Endothelial cell (in vitro differentiated cells): Measurements from ENCODE around the gene C19orf47. TPM values are rescaled to one million over a fixed set of nuclear protein-coding genes. Genes with fewer than 3 reads are reported as not detected.

ENCODE experiments used
- DNase-seq: peaks from one replicate; pipeline ENCODE4 v3.0.0; 2021; ENCODE audit warnings: low spot score
- H3K27ac Mint-ChIP-seq: one replicate; pipeline ENCODE4 v1.8.0; 2021; ENCODE audit warnings: mixed read lengths, inconsistent platforms; ENCODE audit not compliant: unreplicated experiment
- H3K27me3 Mint-ChIP-seq: one replicate; pipeline ENCODE4 v1.8.0; 2021; ENCODE audit warnings: mild to moderate bottlenecking, moderate library complexity, mixed read lengths, inconsistent platforms; ENCODE audit not compliant: unreplicated experiment
- H3K36me3 Mint-ChIP-seq: one replicate; pipeline ENCODE4 v1.8.0; 2021; ENCODE audit warnings: mild to moderate bottlenecking, low read depth, mixed read lengths, inconsistent platforms; ENCODE audit not compliant: unreplicated experiment
- H3K4me1 Mint-ChIP-seq: one replicate; pipeline ENCODE4 v1.8.0; 2021; ENCODE audit warnings: mild to moderate bottlenecking, mixed read lengths, inconsistent platforms; ENCODE audit not compliant: unreplicated experiment
- H3K4me3 Mint-ChIP-seq: one replicate; pipeline ENCODE4 v1.8.0; 2021; ENCODE audit warnings: mild to moderate bottlenecking, mixed read lengths, inconsistent platforms; ENCODE audit not compliant: unreplicated experiment
- H3K9me3 Mint-ChIP-seq: one replicate; pipeline ENCODE4 v1.8.0; 2021; ENCODE audit warnings: mixed read lengths, inconsistent platforms; ENCODE audit not compliant: unreplicated experiment
- total RNA-seq: library from RNA; stranded (reverse); fragmentation: NEBNext Ultra II Directional; extraction: Animal tissue kit (Norgen Biotek cat#: 25700); gene quantifications from one replicate; pipeline ENCODE4 v1.2.1, GENCODE V29; 2021; ENCODE audit not compliant: unreplicated experiment
- TF ChIP-seq, protein P1 (sequence below): fragments of 200-600 bp; sonication (generic); IDR thresholded peaks from one replicate; pipeline ENCODE4 v1.5.0; 2021; ENCODE audit warnings: antibody characterized with exemption; ENCODE audit not compliant: unreplicated experiment

Gene C19orf47
- total RNA-seq, 1 donor from 2014 or later, result 17.9 TPM

DNA sequence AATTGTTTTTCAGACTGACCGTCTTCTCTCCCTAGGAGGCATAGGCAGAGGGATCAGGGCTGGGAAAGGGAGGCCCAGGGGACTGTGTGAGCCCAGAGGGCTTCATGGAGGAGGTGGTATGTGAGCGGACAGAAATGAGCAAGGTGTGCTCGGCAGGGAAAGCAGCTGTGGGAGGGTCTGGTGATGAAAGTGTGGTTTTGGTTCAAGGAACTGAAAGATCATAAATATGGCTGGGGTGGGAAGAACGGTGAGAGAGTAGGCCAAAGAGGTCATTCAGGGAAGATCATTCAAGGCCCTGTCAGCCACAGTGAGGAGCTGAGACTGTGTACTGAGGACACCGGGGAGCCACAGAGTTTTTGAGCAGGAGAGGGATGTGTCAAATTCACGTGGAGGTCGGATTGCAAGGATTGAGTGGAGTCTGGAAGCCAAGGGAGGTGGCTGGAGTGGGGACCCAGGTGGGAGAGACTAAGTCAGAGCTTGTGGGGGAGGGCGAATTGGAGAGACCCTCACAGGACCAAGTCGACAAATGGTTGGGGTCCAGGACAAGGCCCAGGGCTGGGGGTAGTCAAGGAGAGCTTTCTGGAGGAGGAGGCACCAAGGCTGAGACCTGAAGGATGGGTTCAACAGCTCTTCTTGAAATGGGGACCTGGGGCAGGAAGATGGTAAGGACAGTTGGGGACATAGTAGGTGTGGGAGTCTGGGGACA is 7.9 kb upstream of the C19orf47 start:
- peaks cover 2% of the 10 kb centered on the region for H3K27me3 Mint-ChIP-seq
- H3K4me3 Mint-ChIP-seq, result no peak overlapping the region
- H3K9me3 Mint-ChIP-seq, result no peaks in the 10 kb centered on the region
- TF ChIP-seq, protein P1, sequence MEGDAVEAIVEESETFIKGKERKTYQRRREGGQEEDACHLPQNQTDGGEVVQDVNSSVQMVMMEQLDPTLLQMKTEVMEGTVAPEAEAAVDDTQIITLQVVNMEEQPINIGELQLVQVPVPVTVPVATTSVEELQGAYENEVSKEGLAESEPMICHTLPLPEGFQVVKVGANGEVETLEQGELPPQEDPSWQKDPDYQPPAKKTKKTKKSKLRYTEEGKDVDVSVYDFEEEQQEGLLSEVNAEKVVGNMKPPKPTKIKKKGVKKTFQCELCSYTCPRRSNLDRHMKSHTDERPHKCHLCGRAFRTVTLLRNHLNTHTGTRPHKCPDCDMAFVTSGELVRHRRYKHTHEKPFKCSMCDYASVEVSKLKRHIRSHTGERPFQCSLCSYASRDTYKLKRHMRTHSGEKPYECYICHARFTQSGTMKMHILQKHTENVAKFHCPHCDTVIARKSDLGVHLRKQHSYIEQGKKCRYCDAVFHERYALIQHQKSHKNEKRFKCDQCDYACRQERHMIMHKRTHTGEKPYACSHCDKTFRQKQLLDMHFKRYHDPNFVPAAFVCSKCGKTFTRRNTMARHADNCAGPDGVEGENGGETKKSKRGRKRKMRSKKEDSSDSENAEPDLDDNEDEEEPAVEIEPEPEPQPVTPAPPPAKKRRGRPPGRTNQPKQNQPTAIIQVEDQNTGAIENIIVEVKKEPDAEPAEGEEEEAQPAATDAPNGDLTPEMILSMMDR, result no peak
- peaks cover 4% of the 10 kb centered on the region for H3K36me3 Mint-ChIP-seq
- no peak for DNase-seq
- peaks cover 4% of the 10 kb centered on the region for H3K4me1 Mint-ChIP-seq
- H3K27ac Mint-ChIP-seq, result no peak overlapping the region

DNA sequence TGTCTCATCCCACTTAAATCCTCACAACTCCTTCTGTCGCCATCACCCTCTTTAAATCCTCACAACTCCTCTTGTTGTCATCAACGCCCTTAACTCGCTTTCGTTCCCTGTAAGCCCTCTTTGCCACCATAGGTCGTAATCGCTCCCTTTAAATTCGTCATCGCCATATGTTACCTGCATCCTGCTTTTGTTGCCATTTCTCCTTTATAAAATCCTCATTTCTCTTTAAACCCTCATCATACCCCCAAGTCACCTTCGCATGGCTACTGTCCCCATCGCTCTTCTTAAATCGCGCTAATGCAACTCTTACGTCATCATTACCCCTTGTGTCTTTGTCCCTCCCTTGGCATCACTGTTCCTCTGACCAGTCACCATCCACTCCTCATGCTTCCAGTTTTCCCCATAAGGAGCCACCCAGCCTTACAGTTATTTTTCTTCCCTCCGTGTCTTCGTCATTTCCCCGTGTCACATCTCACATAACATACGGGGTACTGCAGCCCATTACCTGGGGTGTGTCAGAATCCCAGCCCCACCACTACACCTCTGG is 837 bp upstream of the C19orf47 start:
- TF ChIP-seq, protein P1, result no peak
- DNase-seq, result no peak
- H3K36me3 Mint-ChIP-seq, result peaks cover 7% of the 10 kb centered on the region
- H3K4me1 Mint-ChIP-seq, result peaks cover 11% of the 10 kb centered on the region
- peak overlapping the region; percentile 97 for H3K4me3 Mint-ChIP-seq
- H3K27me3 Mint-ChIP-seq, result peaks cover 8% of the 10 kb centered on the region
- no peaks in the 10 kb centered on the region for H3K9me3 Mint-ChIP-seq
- H3K27ac Mint-ChIP-seq, result peak overlapping the region; percentile 84

DNA sequence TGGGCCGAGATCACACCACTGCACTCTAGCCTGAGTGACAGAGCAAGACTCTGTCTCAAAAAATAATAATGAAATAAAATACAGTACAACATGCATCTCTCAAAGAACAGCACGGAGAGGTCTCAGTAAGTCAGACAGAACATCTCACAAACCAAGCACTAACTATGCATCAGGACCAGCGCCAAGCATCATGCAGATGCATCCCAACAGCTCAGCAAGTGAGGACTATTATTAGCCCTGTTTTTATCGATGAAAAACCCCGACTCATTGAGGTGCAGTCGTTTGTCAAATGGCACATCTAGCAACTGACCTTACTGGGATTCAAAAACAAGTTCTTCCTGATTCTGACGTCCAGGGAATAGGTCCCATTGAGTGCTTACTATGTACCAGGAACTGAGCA is 3.8 kb downstream of the C19orf47 start:
- H3K4me3 Mint-ChIP-seq, result no peak overlapping the region
- H3K27ac Mint-ChIP-seq, result no peak overlapping the region
- H3K9me3 Mint-ChIP-seq, result no peaks in the 10 kb centered on the region
- TF ChIP-seq, protein P1, result no peak
- peaks cover 20% of the 10 kb centered on the region for H3K4me1 Mint-ChIP-seq
- peaks cover 7% of the 10 kb centered on the region for H3K36me3 Mint-ChIP-seq
- peaks cover 8% of the 10 kb centered on the region for H3K27me3 Mint-ChIP-seq
- DNase-seq, result no peak

DNA sequence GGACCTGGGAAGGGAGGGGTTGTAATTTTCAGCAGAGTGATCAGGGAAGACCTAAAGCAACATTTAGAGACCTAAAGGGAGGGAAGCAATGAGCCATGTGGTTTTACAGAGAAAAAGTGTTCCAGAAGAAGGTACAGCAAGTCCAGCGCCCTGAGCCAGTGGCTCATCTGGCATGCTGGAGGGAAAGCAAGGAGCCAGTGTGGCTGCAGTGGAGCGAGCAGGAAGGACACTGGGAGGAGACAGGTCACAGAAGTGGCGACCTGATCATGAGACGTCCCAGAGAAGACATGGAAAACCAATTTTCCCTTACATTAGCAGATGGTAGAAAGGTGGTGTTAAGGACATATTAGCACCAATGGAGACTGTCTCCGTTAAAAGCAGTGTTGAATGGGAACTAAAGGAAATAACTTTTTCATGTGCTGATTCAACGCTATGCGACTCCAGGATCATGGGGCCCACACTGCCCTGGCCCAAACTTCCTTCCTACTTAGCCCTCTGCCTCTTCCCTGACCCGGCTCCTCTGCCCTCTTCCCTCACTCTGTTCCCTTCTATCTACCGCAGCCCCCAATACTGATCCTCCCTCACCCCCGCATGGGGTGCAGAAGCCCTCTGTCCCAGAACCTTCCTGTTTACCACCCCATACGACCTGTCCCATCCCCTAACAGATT is 5.4 kb downstream of the C19orf47 start:
- Mint-ChIP-seq H3K36me3 (no peaks in the 10 kb centered on the region), H3K27me3 (no peaks in the 10 kb centered on the region), H3K27ac (no peak overlapping the region), H3K4me3 (peak overlapping the region; percentile 28), H3K4me1 (peaks cover 13% of the 10 kb centered on the region), H3K9me3 (no peaks in the 10 kb centered on the region)
- no peak for DNase-seq
- TF ChIP-seq, protein P1, result no peak
